Skeletal muscle tissue (tissue), 4 donors: ENCODE measurements around the gene PRRC2B. TPM values are rescaled to one million over a fixed set of nuclear protein-coding genes. Genes with fewer than 3 reads are reported as not detected.

Experiments
- H3K27ac ChIP-seq: one replicate; pipeline ENCODE4 v1.7.0; 2013; ENCODE audit warnings: mild to moderate bottlenecking, low read depth, low read length, inconsistent platforms
- H3K27me3 ChIP-seq, 3 donors: one replicate each; pipeline ENCODE4 v1.7.0; 2013; ENCODE audit warnings: low read length in 3 of 3; ENCODE audit not compliant: control insufficient read depth in 3 of 3, insufficient read depth in 3 of 3
- H3K36me3 ChIP-seq, 3 donors: one replicate each; pipeline ENCODE4 v1.7.0; 2013; ENCODE audit warnings: low read length in 3 of 3; ENCODE audit not compliant: control insufficient read depth in 3 of 3, insufficient read depth in 3 of 3
- H3K4me1 ChIP-seq, 3 donors: one replicate each; pipeline ENCODE4 v1.7.0; 2013; ENCODE audit warnings: low read length in 3 of 3, mild to moderate bottlenecking in 3 of 3; ENCODE audit not compliant: control insufficient read depth in 3 of 3, insufficient read depth in 3 of 3
- H3K4me3 ChIP-seq, 3 donors: one replicate each; pipeline ENCODE4 v1.7.0; 2013; ENCODE audit warnings: low read length in 3 of 3
- H3K9ac ChIP-seq, 3 donors: one replicate each; pipeline ENCODE4 v1.7.0; 2013; ENCODE audit warnings: low read length in 3 of 3, mild to moderate bottlenecking in 3 of 3, moderate library complexity in 2 of 3, low read depth in 1 of 3
- H3K9me3 ChIP-seq, 3 donors: one replicate each; pipeline ENCODE4 v1.7.0; 2013; ENCODE audit warnings: low read length in 3 of 3; ENCODE audit not compliant: control insufficient read depth in 3 of 3
- total RNA-seq: library from RNA; depleted of rRNA; stranded (reverse); fragments of >200 nt; gene quantifications from one replicate; pipeline ENCODE4 v1.2.3, GENCODE V29; 2014
- donor health status: Osteomylitis.

PRRC2B gene
- total RNA-seq, 1 donor from 2014 or later: 68.4 TPM

- Histone ChIP-seq H3K4me3 (no peak overlapping the region), H3K9me3 (no peaks in the 10 kb centered on the region), H3K36me3 (peaks cover 80 to 90% (median 81%) of the 10 kb centered on the region in 3 donors), H3K27me3 (no peaks in the 10 kb centered on the region), H3K27ac (no peak overlapping the region), H3K4me1 (peaks cover 9 to 19% (median 19%) of the 10 kb centered on the region in 3 donors), H3K9ac (no peak overlapping the region)
These were observed 80.8 kb downstream of the PRRC2B start for GRCh38 chr9:131474711-131475110.

- peaks cover 9 to 24% (median 19%) of the 10 kb centered on the region in 3 donors for H3K4me1 ChIP-seq
- H3K4me3 ChIP-seq: no peak overlapping the region
- no peaks in the 10 kb centered on the region for H3K9me3 ChIP-seq
- peaks cover 75 to 90% (median 79%) of the 10 kb centered on the region in 3 donors for H3K36me3 ChIP-seq
- peak overlapping the region; percentile 80 for H3K27ac ChIP-seq
- no peak overlapping the region for H3K9ac ChIP-seq
- H3K27me3 ChIP-seq: no peaks in the 10 kb centered on the region
These were observed 81.4 kb downstream of the PRRC2B start for GRCh38 chr9:131475111-131475955.

- no peak overlapping the region for H3K4me3 ChIP-seq
- peaks cover 70 to 86% (median 75%) of the 10 kb centered on the region in 3 donors for H3K36me3 ChIP-seq
- peak overlapping the region; percentile 80 for H3K27ac ChIP-seq
- no peaks in the 10 kb centered on the region for H3K27me3 ChIP-seq
- no peaks in the 10 kb centered on the region for H3K9me3 ChIP-seq
- peak overlapping the region in 1 of 3 donors; percentile 68 for H3K9ac ChIP-seq
- H3K4me1 ChIP-seq: peaks cover 9 to 24% (median 19%) of the 10 kb centered on the region in 3 donors
These were observed 82.3 kb downstream of the PRRC2B start for GRCh38 chr9:131475956-131476776.

- H3K36me3 ChIP-seq: peaks cover 68 to 83% (median 76%) of the 10 kb centered on the region in 3 donors
- H3K9ac ChIP-seq: peak overlapping the region in 1 of 3 donors; percentile 66
- H3K27ac ChIP-seq: peak overlapping the region; percentile 80
- H3K4me1 ChIP-seq: peaks cover 9 to 27% (median 22%) of the 10 kb centered on the region in 3 donors
- H3K9me3 ChIP-seq: no peaks in the 10 kb centered on the region
- H3K4me3 ChIP-seq: peak overlapping the region in 1 of 3 donors; percentile 45
- H3K27me3 ChIP-seq: no peaks in the 10 kb centered on the region
These were observed 83.0 kb downstream of the PRRC2B start for GRCh38 chr9:131476777-131477345.

GRCh38 chr9:131477367-131477766 is 83.5 kb downstream of the PRRC2B start:
- Histone ChIP-seq H3K27ac (peak overlapping the region; percentile 80), H3K4me1 (peaks cover 9 to 32% (median 25%) of the 10 kb centered on the region in 3 donors), H3K4me3 (no peak overlapping the region), H3K27me3 (no peaks in the 10 kb centered on the region), H3K9me3 (no peaks in the 10 kb centered on the region), H3K36me3 (peaks cover 73 to 85% (median 80%) of the 10 kb centered on the region in 3 donors), H3K9ac (peak overlapping the region in 1 of 3 donors; percentile 66)

GRCh38 chr9:131477816-131478419 is 84.0 kb downstream of the PRRC2B start:
- H3K4me3 ChIP-seq: no peak overlapping the region
- no peaks in the 10 kb centered on the region for H3K9me3 ChIP-seq
- peak overlapping the region in 1 of 3 donors; percentile 66 for H3K9ac ChIP-seq
- no peaks in the 10 kb centered on the region for H3K27me3 ChIP-seq
- no peak overlapping the region for H3K27ac ChIP-seq
- peaks cover 76 to 87% (median 83%) of the 10 kb centered on the region in 3 donors for H3K36me3 ChIP-seq
- H3K4me1 ChIP-seq: peaks cover 13 to 37% (median 31%) of the 10 kb centered on the region in 3 donors

GRCh38 chr9:131478421-131478868 is 84.6 kb downstream of the PRRC2B start:
- Histone ChIP-seq H3K27ac (no peak overlapping the region), H3K9ac (no peak overlapping the region), H3K9me3 (no peaks in the 10 kb centered on the region), H3K4me1 (peaks cover 17 to 42% (median 36%) of the 10 kb centered on the region in 3 donors), H3K27me3 (no peaks in the 10 kb centered on the region), H3K36me3 (peaks cover 75 to 86% (median 84%) of the 10 kb centered on the region in 3 donors), H3K4me3 (no peak overlapping the region)

- Histone ChIP-seq H3K4me1 (peaks cover 21 to 46% (median 41%) of the 10 kb centered on the region in 3 donors), H3K27ac (no peak overlapping the region), H3K4me3 (no peak overlapping the region), H3K36me3 (peaks cover 75 to 86% (median 84%) of the 10 kb centered on the region in 3 donors), H3K27me3 (no peaks in the 10 kb centered on the region), H3K9me3 (no peaks in the 10 kb centered on the region), H3K9ac (no peak overlapping the region)
These were observed 85.0 kb downstream of the PRRC2B start for GRCh38 chr9:131478911-131479310.

- Histone ChIP-seq H3K4me1 (peaks cover 28 to 57% (median 51%) of the 10 kb centered on the region in 3 donors), H3K27ac (no peak overlapping the region), H3K9me3 (no peaks in the 10 kb centered on the region), H3K9ac (no peak overlapping the region), H3K4me3 (no peak overlapping the region), H3K27me3 (no peaks in the 10 kb centered on the region), H3K36me3 (peaks cover 77 to 88% (median 86%) of the 10 kb centered on the region in 3 donors)
These were observed 86.4 kb downstream of the PRRC2B start for GRCh38 chr9:131480258-131480657.
